ENCODE data around the gene GABRB3.

GABRB3 gene

GRCh38 chr15:26521691-26522198 lies 251.1 kb downstream of the GABRB3 start:
- DNase-seq: no peak

- DNase-seq: no peak
These were observed 251.7 kb downstream of the GABRB3 start for GRCh38 chr15:26521130-26521529.

GRCh38 chr15:26518885-26519284 lies 254.0 kb downstream of the GABRB3 start:
- DNase-seq: no peak

- DNase-seq: no peak
These were observed 256.5 kb downstream of the GABRB3 start for GRCh38 chr15:26516102-26516980.

GRCh38 chr15:26504009-26504408 lies 268.9 kb downstream of the GABRB3 start:
- no peak for DNase-seq

All from kidney glomerular epithelial cell (primary cell).